Parathyroid adenoma (tissue), 2 donors: ENCODE measurements around the gene RAB14.

Source experiments
- H2AFZ ChIP-seq: fragments of 300-600 bp; sonication (generic); one replicate; pipeline ENCODE4 v1.7.0; 2017; ENCODE audit warnings: antibody characterized with exemption, mild to moderate bottlenecking
- H3K27ac ChIP-seq: fragments of 300-600 bp; sonication (generic); one replicate; pipeline ENCODE4 v1.7.0; 2017
- H3K27me3 ChIP-seq: fragments of 300-600 bp; sonication (generic); one replicate; pipeline ENCODE4 v1.7.0; 2017; ENCODE audit warnings: low read length; ENCODE audit not compliant: control insufficient read depth, insufficient read depth
- H3K36me3 ChIP-seq: fragments of 300-600 bp; sonication (generic); one replicate; pipeline ENCODE4 v1.7.0; 2017; ENCODE audit warnings: low read length; ENCODE audit not compliant: control insufficient read depth, insufficient read depth
- H3K4me1 ChIP-seq: fragments of 300-600 bp; sonication (generic); one replicate; pipeline ENCODE4 v1.7.0; 2017; ENCODE audit warnings: control low read depth
- H3K4me2 ChIP-seq: fragments of 300-600 bp; sonication (generic); one replicate; pipeline ENCODE4 v1.7.0; 2017; ENCODE audit warnings: low read length
- H3K4me3 ChIP-seq: fragments of 300-600 bp; sonication (generic); one replicate; pipeline ENCODE4 v1.7.0; 2017; ENCODE audit warnings: low read depth, low read length
- H3K79me2 ChIP-seq: fragments of 300-600 bp; sonication (generic); one replicate; pipeline ENCODE4 v1.7.0; 2017; ENCODE audit warnings: control low read depth
- H3K9ac ChIP-seq: fragments of 300-600 bp; sonication (generic); one replicate; pipeline ENCODE4 v1.7.0; 2017; ENCODE audit warnings: mild to moderate bottlenecking
- H3K9me3 ChIP-seq: fragments of 300-600 bp; sonication (generic); one replicate; pipeline ENCODE4 v1.7.0; 2017; ENCODE audit warnings: low read length; ENCODE audit not compliant: control insufficient read depth
- TF ChIP-seq, protein P1 (sequence below): fragments of 300-600 bp; sonication (generic); IDR thresholded peaks from one replicate; pipeline ENCODE4 v1.7.0; 2017; ENCODE audit warnings: antibody characterized with exemption, mild to moderate bottlenecking
- donor health status: primary hyperparathyroidism.

Gene RAB14

GRCh38 chr9:121197132-121197531 is 4.5 kb downstream of the RAB14 start:
- Histone ChIP-seq H3K27ac (no peak overlapping the region), H3K4me3 (no peak overlapping the region), H3K4me2 (no peak overlapping the region), H3K36me3 (no peaks in the 10 kb centered on the region), H3K9ac (no peak overlapping the region), H2AFZ (no peak overlapping the region), H3K9me3 (no peaks in the 10 kb centered on the region), H3K79me2 (peaks cover 31% of the 10 kb centered on the region), H3K4me1 (peaks cover 4% of the 10 kb centered on the region), H3K27me3 (no peaks in the 10 kb centered on the region)
- TF ChIP-seq, protein P1, sequence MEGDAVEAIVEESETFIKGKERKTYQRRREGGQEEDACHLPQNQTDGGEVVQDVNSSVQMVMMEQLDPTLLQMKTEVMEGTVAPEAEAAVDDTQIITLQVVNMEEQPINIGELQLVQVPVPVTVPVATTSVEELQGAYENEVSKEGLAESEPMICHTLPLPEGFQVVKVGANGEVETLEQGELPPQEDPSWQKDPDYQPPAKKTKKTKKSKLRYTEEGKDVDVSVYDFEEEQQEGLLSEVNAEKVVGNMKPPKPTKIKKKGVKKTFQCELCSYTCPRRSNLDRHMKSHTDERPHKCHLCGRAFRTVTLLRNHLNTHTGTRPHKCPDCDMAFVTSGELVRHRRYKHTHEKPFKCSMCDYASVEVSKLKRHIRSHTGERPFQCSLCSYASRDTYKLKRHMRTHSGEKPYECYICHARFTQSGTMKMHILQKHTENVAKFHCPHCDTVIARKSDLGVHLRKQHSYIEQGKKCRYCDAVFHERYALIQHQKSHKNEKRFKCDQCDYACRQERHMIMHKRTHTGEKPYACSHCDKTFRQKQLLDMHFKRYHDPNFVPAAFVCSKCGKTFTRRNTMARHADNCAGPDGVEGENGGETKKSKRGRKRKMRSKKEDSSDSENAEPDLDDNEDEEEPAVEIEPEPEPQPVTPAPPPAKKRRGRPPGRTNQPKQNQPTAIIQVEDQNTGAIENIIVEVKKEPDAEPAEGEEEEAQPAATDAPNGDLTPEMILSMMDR, result no peak

DNA sequence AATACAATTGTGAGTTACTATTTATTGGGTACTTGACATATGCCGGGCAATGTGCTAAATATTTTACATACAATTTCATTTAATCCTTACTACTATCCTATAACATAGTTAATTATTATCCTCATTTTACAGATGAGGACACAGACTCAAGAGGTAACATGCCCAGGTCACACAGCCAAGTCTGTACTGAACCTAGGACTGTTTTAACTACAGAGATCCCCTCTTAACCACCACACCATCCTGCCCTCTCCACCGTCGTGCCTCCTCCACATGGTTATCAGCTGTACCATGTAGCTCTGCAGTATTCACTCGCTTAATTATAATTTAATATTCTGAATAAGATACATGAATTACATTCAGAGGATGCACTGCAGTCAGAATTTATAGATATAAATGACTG is 5.3 kb downstream of the RAB14 start:
- Histone ChIP-seq H3K9ac (no peak overlapping the region), H2AFZ (no peak overlapping the region), H3K4me3 (no peak overlapping the region), H3K36me3 (no peaks in the 10 kb centered on the region), H3K27ac (no peak overlapping the region), H3K27me3 (no peaks in the 10 kb centered on the region), H3K4me1 (peaks cover 4% of the 10 kb centered on the region), H3K79me2 (peaks cover 36% of the 10 kb centered on the region), H3K4me2 (no peak overlapping the region), H3K9me3 (no peaks in the 10 kb centered on the region)
- TF ChIP-seq, protein P1, result no peak

- no peak overlapping the region for H2AFZ ChIP-seq
- no peak overlapping the region for H3K27ac ChIP-seq
- H3K9ac ChIP-seq, result no peak overlapping the region
- no peaks in the 10 kb centered on the region for H3K27me3 ChIP-seq
- peaks cover 28% of the 10 kb centered on the region for H3K79me2 ChIP-seq
- H3K4me3 ChIP-seq, result no peak overlapping the region
- TF ChIP-seq, protein P1, result no peak
- H3K9me3 ChIP-seq, result no peaks in the 10 kb centered on the region
- no peak overlapping the region for H3K4me2 ChIP-seq
- H3K4me1 ChIP-seq, result peaks cover 4% of the 10 kb centered on the region
- no peaks in the 10 kb centered on the region for H3K36me3 ChIP-seq
Measured at GRCh38 chr9:121194730-121195129, 6.9 kb downstream of the RAB14 start.

- Histone ChIP-seq H3K79me2 (peaks cover 18% of the 10 kb centered on the region), H3K27ac (no peak overlapping the region), H3K4me1 (no peaks in the 10 kb centered on the region), H3K36me3 (no peaks in the 10 kb centered on the region), H3K4me2 (no peak overlapping the region), H3K4me3 (no peak overlapping the region), H3K27me3 (no peaks in the 10 kb centered on the region), H3K9ac (no peak overlapping the region), H3K9me3 (no peaks in the 10 kb centered on the region), H2AFZ (no peak overlapping the region)
- TF ChIP-seq, protein P1, result no peak
Measured at GRCh38 chr9:121192959-121193640, 8.6 kb downstream of the RAB14 start.

GRCh38 chr9:121192518-121192917 is 9.2 kb downstream of the RAB14 start:
- H2AFZ ChIP-seq, result no peak overlapping the region
- no peak overlapping the region for H3K4me2 ChIP-seq
- H3K27me3 ChIP-seq, result no peaks in the 10 kb centered on the region
- no peak overlapping the region for H3K4me3 ChIP-seq
- H3K27ac ChIP-seq, result no peak overlapping the region
- no peak overlapping the region for H3K9ac ChIP-seq
- TF ChIP-seq, protein P1, result no peak
- H3K36me3 ChIP-seq, result no peaks in the 10 kb centered on the region
- H3K4me1 ChIP-seq, result no peaks in the 10 kb centered on the region
- H3K9me3 ChIP-seq, result no peaks in the 10 kb centered on the region
- H3K79me2 ChIP-seq, result peaks cover 15% of the 10 kb centered on the region
